Neutrophil (primary cell): ENCODE results near the gene KLHDC4.
"Not testable (repeated sequence)": the region's sequence is repeated elsewhere in the genome, so short reads cannot be mapped to it uniquely, and the experiment has no call there.

Experiments used
- H3K27ac ChIP-seq: fragments of 200-600 bp; sonication (generic); 2 replicates; pipeline ENCODE4 v1.5.1; 2016; ENCODE audit warnings: mild to moderate bottlenecking, moderate library complexity
- H3K27me3 ChIP-seq: fragments of 200-600 bp; sonication (generic); 2 replicates; pipeline ENCODE4 v1.6.0; 2016; ENCODE audit warnings: mild to moderate bottlenecking
- H3K36me3 ChIP-seq: fragments of 200-600 bp; sonication (generic); 2 replicates; pipeline ENCODE4 v1.5.1; 2017
- H3K4me1 ChIP-seq, 2 experiments: fragments of 200-600 bp in 1 of 2; sonication (generic) in 1 of 2; 1 replicate in 1 of 2; 2 replicates in 1 of 2; pipeline versions ENCODE4 v1.5.1 to v1.6.1; 2013 to 2016; ENCODE audit warnings: low read depth in 1 of 2, low read length in 1 of 2, mild to moderate bottlenecking in 1 of 2, moderate library complexity in 1 of 2; ENCODE audit not compliant: control insufficient read depth in 1 of 2, insufficient read depth in 1 of 2
- H3K4me3 ChIP-seq, 2 experiments: fragments of 200-600 bp in 1 of 2; sonication (generic) in 1 of 2; 1 replicate in 1 of 2; 2 replicates in 1 of 2; pipeline ENCODE4 v1.5.1; 2013 to 2016; ENCODE audit warnings: low read depth in 1 of 2, low read length in 1 of 2, mild to moderate bottlenecking in 1 of 2, moderate library complexity in 1 of 2
- H3K9me3 ChIP-seq: fragments of 200-600 bp; sonication (generic); 2 replicates; pipeline ENCODE4 v1.5.1; 2016
- TF ChIP-seq, protein P1 (sequence below): fragments of 200-600 bp; sonication (generic); IDR thresholded peaks from 2 replicates; pipeline ENCODE4 v1.5.1; 2016; ENCODE audit warnings: antibody characterized with exemption

KLHDC4 gene

DNA sequence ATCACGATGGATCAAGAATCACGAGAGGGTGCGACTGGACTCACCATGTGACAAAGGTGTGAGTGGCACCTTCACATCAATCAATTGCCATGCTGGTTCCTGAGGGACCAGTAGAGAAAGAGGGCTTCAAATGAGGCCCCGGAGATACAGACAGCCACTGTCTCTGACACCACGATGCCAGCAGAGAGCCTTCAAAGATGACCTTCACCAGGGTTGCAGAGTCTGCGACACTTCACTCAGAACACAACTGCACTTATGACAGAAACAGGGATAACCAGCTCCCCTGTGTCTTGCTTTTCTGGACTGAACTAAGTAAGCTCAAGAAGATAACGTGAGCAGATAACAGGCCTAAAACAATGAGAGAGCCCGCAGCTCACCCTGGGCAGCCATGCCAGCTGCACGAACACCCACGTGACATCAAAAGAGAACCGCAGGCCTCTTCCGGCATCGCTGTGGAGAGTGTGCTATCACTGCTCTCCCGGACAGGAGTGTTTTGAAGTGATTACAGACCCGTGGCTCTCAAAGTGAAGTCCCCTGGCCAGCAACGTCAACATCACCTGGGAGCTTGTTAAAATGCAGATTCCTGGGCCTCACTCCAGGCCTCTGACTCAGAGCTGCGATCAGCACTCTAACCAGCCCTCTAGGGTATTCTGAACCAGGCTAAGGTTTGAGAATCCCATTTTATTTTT lies 36.4 kb downstream of the KLHDC4 start:
- no peak overlapping the region for H3K27ac ChIP-seq
- TF ChIP-seq, protein P1, sequence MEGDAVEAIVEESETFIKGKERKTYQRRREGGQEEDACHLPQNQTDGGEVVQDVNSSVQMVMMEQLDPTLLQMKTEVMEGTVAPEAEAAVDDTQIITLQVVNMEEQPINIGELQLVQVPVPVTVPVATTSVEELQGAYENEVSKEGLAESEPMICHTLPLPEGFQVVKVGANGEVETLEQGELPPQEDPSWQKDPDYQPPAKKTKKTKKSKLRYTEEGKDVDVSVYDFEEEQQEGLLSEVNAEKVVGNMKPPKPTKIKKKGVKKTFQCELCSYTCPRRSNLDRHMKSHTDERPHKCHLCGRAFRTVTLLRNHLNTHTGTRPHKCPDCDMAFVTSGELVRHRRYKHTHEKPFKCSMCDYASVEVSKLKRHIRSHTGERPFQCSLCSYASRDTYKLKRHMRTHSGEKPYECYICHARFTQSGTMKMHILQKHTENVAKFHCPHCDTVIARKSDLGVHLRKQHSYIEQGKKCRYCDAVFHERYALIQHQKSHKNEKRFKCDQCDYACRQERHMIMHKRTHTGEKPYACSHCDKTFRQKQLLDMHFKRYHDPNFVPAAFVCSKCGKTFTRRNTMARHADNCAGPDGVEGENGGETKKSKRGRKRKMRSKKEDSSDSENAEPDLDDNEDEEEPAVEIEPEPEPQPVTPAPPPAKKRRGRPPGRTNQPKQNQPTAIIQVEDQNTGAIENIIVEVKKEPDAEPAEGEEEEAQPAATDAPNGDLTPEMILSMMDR: no peak

DNA sequence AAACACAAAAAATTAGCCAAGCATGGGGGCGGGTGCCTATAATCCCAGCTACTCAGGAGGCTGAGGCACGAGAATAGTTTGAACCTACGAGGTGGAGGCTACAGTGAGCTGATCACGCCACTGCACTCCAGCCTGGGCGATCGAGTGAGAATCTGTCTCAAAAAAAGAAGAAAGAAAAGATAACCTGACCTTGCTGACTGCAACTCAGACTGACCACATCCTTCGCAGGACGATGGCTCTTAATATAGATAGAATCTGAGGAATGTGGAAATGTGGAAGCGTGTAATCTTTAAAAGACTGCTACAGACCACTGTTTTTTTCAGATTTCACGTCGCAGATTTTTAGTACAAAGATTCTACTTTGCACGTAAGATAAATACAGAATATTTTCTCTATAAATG lies 37.8 kb downstream of the KLHDC4 start:
- Histone ChIP-seq H3K4me1 (no peaks in the 10 kb centered on the region), H3K36me3 (peaks cover 44% of the 10 kb centered on the region), H3K9me3 (no peaks in the 10 kb centered on the region), H3K4me3 (no peak overlapping the region), H3K27me3 (no peaks in the 10 kb centered on the region), H3K27ac (no peak overlapping the region)
- TF ChIP-seq, protein P1: no peak

More for the DNA sequence above, 36.4 kb downstream of the KLHDC4 start:
- Histone ChIP-seq H3K9me3 (no peaks in the 10 kb centered on the region), H3K4me1 (no peaks in the 10 kb centered on the region), H3K36me3 (peaks cover 42% of the 10 kb centered on the region), H3K27me3 (no peaks in the 10 kb centered on the region), H3K4me3 (no peak overlapping the region)

DNA sequence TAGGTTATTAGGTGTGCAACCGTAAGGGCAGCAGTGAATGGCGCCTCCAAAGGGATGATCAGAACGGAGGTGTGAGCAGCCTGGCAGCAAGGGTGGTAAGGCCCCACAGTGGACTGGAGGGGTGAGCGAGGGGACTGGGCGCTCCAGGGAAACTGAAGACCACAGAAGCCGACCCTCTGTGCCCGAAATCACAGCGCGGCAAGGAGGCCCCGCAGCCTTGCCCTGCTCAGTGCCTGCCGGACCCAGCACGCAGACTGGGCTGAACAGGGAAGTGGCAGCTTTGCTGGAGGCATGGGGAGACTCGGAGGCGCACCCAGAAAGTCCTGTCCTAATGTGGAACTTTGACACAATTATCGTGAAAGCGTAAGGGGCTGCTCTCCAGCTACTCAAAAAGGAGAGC lies 38.4 kb downstream of the KLHDC4 start:
- Histone ChIP-seq H3K4me1 (no peaks in the 10 kb centered on the region), H3K9me3 (no peaks in the 10 kb centered on the region), H3K4me3 (no peak overlapping the region), H3K27ac (no peak overlapping the region), H3K27me3 (no peaks in the 10 kb centered on the region), H3K36me3 (peaks cover 49% of the 10 kb centered on the region)
- TF ChIP-seq, protein P1: no peak

DNA sequence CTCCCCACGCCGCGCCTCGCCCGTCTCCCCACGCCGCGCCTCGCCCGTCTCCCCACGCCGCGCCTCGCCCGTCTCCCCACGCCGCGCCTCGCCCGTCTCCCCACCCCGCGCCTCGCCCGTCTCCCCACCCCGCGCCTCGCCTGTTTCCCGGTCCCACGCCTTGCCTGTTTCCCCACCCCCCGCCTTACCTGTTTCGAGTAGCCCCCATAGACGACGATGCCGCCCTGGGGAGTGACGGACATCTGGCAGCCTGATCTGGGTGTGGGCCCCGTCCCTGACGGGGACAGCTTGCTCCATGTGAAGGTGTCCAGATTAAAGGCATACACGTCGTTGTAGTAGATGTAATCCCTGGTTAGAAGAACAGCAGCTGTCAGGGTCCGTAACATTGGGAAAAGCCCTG lies 39.2 kb downstream of the KLHDC4 start:
- H3K36me3 ChIP-seq: peaks cover 55% of the 10 kb centered on the region
- H3K9me3 ChIP-seq: not testable (repeated sequence)

DNA sequence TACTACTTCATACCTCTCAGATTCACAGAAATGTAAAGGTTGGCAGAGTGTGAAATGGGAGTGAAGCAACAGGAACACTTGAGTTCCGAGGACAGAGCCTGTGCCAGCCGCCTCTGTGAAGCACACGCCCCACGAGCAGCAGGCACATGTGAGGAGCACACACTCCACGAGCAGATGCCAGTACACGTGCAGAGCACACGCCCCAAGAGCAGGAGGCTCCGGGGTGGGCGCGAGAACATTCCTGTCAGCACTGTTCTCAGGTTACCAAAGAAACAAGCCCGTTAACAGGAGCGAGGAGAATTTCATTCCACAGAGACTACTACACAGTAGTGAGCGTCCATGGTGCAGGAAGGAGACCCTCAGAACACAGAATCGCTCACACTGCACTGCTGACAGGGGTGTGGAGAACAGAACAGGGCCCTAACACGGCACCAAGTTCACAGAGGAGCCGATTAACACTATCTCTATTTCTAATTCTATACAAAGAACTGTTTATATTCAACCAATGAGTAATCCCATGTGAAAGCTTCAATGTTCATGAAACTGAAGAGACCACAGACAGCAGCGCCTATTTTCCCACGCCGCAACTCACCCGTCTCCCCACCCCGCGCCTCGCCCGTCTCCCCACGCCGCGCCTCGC lies 40.1 kb downstream of the KLHDC4 start:
- TF ChIP-seq, protein P1: no peak
- H3K9me3 ChIP-seq: no peaks in the 10 kb centered on the region
- H3K27me3 ChIP-seq: no peaks in the 10 kb centered on the region
- peaks cover 58% of the 10 kb centered on the region for H3K36me3 ChIP-seq
- no peak overlapping the region for H3K4me3 ChIP-seq
- no peaks in the 10 kb centered on the region for H3K4me1 ChIP-seq
- no peak overlapping the region for H3K27ac ChIP-seq

More for the DNA sequence above, 39.2 kb downstream of the KLHDC4 start:
- H3K4me1 ChIP-seq, H3K27me3 ChIP-seq, H3K27ac ChIP-seq, H3K4me3 ChIP-seq: not testable (repeated sequence)
